ENCODE measurements around the gene ARHGAP33. TPM values are rescaled to one million over a fixed set of nuclear protein-coding genes. Genes with fewer than 3 reads are reported as not detected.

The ARHGAP33 gene
- polyA plus RNA-seq, 1 donor from 2014 or later = 20.5 TPM

- H3F3A ChIP-seq (ENCODE audit: insufficient read depth, low read length, poor library complexity, severe bottlenecking) = no peaks in the 10 kb centered on the region
- H3K4me3 ChIP-seq (ENCODE audit: low read length) = peak overlapping the region; percentile 94
- no peak overlapping the region for H2AFZ ChIP-seq (ENCODE audit: low read depth, low read length)
- no peaks in the 10 kb centered on the region for H3K9me3 ChIP-seq (ENCODE audit: low read length)
- H3K4me2 ChIP-seq (ENCODE audit: low read length) = peak overlapping the region; percentile 91
- H3K27me3 ChIP-seq (ENCODE audit: insufficient read depth, low read depth, low read length) = no peaks in the 10 kb centered on the region
- H3K79me2 ChIP-seq (replicated peaks; ENCODE audit: insufficient read depth, low read length) = peaks cover 22% of the 10 kb centered on the region
- H4K20me1 ChIP-seq (ENCODE audit: insufficient read depth) = no peaks in the 10 kb centered on the region
- H3K9ac ChIP-seq (ENCODE audit: low read length) = peak overlapping the region; percentile 81
- TF ChIP-seq TAF1 (IDR thresholded peaks at IDR 0.05; ENCODE audit: low read depth) = no peak
- TF ChIP-seq POLR2AphosphoS5 (IDR thresholded peaks at IDR 0.05) = no peak
- TF ChIP-seq CTCF (IDR thresholded peaks at IDR 0.05; ENCODE audit: poor library complexity, severe bottlenecking) = no peak
- TF ChIP-seq REST (IDR thresholded peaks at IDR 0.05; ENCODE audit: borderline replicate concordance) = no peak
- TF ChIP-seq RAD21 (conservative IDR thresholded peaks at IDR 0.05) = no peak
- TF ChIP-seq MXI1 (conservative IDR thresholded peaks at IDR 0.05; ENCODE audit: poor library complexity, severe bottlenecking) = no peak
- TF ChIP-seq EP300 (conservative IDR thresholded peaks at IDR 0.05; ENCODE audit: poor library complexity, severe bottlenecking) = no peak
- no peak for TF ChIP-seq EZH2 (IDR thresholded peaks at IDR 0.05; ENCODE audit: borderline replicate concordance, insufficient read depth, low read length, poor library complexity, severe bottlenecking)
- no peaks in the 10 kb centered on the region for H3K36me3 ChIP-seq (ENCODE audit: insufficient read depth, low read length)
- H3K27ac ChIP-seq (ENCODE audit: low read length) = no peak overlapping the region
- no peaks in the 10 kb centered on the region for H3K9me2 ChIP-seq (ENCODE audit: insufficient read depth, low read length)
These were observed 28.8 kb upstream of the ARHGAP33 start for GRCh38 chr19:35746531-35746930.

GRCh38 chr19:35748106-35749020 is 27.0 kb upstream of the ARHGAP33 start, which contains the start of gene LIN37:
LIN37 (plus strand) TSS chr19:35748576; CDS start chr19:35748725, 149 bp downstream.
- Histone ChIP-seq H3F3A (ENCODE audit: insufficient read depth, low read length, poor library complexity, severe bottlenecking) (no peaks in the 10 kb centered on the region), H4K20me1 (ENCODE audit: insufficient read depth) (no peaks in the 10 kb centered on the region), H2AFZ (ENCODE audit: low read depth, low read length) (peak within 1 kb of the TSS; percentile 80), H3K27me3 (ENCODE audit: insufficient read depth, low read depth, low read length) (no peaks in the 10 kb centered on the region), H3K9ac (ENCODE audit: low read length) (peak within 1 kb of the TSS; percentile 79), H3K79me2 (replicated peaks; ENCODE audit: insufficient read depth, low read length) (peaks cover 22% of the 10 kb centered on the region), H3K9me2 (ENCODE audit: insufficient read depth, low read length) (no peaks in the 10 kb centered on the region), H3K36me3 (ENCODE audit: insufficient read depth, low read length) (no peaks in the 10 kb centered on the region), H3K4me2 (ENCODE audit: low read length) (peak within 1 kb of the TSS; percentile 54), H3K27ac (ENCODE audit: low read length) (peak within 1 kb of the TSS; percentile 65), H3K4me3 (ENCODE audit: low read length) (peak within 1 kb of the TSS; percentile 87), H3K9me3 (ENCODE audit: low read length) (no peaks in the 10 kb centered on the region)
- TF ChIP-seq REST (IDR thresholded peaks at IDR 0.05; ENCODE audit: borderline replicate concordance) (no peak), TAF1 (IDR thresholded peaks at IDR 0.05; ENCODE audit: low read depth) (peak; percentile 25), POLR2AphosphoS5 (IDR thresholded peaks at IDR 0.05) (peak; percentile 80), MXI1 (conservative IDR thresholded peaks at IDR 0.05; ENCODE audit: poor library complexity, severe bottlenecking) (peak; percentile 88), CTCF (IDR thresholded peaks at IDR 0.05; ENCODE audit: poor library complexity, severe bottlenecking) (no peak), EZH2 (IDR thresholded peaks at IDR 0.05; ENCODE audit: borderline replicate concordance, insufficient read depth, low read length, poor library complexity, severe bottlenecking) (no peak)
